ENCODE measurements around the gene TCN1.
A peak's percentile ranks its signal among the peaks of the same experiment; 100 is the strongest.
"Not testable (repeated sequence)": the region's sequence is repeated elsewhere in the genome, so short reads cannot be mapped to it uniquely, and the experiment has no call there.

Gene TCN1, protein sequence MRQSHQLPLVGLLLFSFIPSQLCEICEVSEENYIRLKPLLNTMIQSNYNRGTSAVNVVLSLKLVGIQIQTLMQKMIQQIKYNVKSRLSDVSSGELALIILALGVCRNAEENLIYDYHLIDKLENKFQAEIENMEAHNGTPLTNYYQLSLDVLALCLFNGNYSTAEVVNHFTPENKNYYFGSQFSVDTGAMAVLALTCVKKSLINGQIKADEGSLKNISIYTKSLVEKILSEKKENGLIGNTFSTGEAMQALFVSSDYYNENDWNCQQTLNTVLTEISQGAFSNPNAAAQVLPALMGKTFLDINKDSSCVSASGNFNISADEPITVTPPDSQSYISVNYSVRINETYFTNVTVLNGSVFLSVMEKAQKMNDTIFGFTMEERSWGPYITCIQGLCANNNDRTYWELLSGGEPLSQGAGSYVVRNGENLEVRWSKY

DNA sequence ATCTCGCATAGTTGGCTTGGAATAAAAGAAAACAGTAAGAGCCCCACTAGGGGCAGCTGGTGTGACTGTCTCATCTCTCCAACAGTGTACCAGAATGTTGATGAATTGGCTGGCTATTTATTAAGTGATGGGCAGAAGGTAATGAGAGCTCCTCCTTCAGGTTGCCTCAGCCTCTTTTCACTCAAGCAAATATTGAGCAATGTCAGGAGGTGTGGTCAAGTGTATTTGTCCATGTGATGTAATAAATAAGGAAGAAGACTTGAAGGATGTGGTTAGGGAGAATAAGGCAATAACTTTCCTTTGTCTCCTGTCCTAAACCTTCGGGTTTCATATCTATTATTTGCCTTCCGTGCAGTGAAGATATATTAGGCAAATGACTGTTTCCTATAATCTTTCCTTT, at the start of gene TCN1:
Gene TCN1, minus strand, starts transcription at position 91 of the 400 bp plus-strand sequence. Its CDS starts 17 bp downstream, at position 74.
- DNase-seq: peak; percentile 15

DNA sequence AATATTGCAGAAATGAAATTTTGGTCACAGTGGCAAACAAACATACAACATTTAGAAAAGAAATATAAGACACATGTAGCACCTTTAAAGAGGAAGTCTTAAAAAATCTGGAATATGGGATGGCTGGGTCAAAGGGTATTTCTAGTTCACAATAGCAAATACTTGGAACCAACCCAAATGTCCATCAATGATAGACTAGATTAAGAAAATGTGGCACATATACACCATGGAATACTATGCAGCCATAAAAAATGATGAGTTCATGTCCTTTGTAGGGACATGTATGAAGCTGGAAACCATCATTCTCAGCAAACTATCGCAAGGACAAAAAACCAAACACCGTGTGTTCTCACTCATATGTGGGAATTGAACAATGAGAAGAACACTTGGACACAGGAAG, 37.3 kb upstream of the TCN1 start:
- not testable (repeated sequence) for DNase-seq

DNA sequence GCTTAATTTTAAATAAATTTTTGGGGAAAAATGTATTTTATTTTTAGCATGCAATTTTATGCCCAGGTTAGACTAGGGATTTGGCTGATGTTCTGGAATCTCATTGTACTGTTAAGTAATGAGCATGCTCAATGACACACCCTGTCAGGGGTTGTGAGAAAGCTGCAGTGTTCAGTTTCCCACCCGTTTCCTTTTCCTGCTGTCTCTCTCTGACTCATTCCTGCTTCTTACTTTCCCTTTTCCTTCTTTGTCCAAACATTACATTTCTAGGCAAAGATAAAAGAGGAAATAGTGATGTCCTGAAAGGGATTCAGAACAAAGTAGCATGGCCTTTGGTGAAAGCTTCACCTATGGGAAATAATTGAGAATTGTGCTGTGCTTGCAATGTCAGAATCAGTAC, 35.0 kb upstream of the TCN1 start:
- peak; percentile 68 for DNase-seq

DNA sequence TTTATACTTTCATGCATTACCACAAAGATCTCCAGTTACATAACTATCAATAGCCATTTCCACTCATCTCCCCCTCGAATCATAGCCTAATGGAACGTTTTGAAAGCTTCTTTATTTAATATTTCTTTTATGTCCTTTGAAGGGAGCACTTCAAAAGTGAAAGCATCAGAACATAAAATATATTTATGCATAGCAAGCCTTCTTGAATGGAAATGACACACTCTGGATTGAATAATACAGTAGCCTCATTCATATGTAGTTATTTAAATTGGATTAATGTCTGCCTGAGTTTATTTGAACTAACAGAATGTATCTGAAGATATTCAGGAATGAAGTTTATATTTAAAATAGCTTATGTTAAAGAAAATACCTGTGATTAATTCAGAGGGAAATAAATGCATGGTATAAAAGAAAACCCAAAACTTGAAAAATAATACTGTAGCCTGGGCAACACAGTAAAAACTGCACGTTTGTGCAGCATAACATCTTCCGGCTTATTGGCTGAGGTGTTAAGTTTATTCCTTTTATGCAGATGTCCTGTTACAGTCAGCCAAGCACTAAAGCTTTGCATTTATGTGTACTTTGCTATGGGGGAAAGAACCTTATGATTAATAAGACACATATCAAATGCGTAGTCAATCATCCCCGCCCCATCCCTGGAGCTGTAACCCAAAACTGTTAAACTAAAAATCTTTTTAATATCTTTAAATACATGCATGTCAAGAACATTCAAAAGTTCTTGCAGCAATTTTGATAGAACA, 34.3 kb upstream of the TCN1 start:
- no peak for DNase-seq

DNA sequence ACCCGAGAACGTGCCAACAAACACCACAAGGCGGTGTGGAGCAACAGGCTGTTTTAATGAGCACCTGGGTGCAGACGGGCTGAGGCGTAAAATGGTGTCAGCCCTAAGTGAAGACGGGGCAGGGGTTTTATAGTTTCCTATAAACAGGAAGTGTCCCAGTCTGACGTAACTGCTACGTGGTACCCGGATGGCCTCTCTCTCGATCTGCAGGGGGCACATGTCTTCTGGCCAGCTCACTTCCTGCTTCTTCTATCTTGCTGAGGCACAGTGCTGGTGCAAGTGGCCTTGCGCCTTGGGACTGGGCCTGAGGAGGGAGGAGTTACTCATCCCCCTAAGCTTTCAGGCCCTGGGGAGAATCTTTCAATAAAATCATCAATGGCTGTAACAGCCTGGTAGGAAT, 33.2 kb upstream of the TCN1 start:
- DNase-seq: no peak

DNA sequence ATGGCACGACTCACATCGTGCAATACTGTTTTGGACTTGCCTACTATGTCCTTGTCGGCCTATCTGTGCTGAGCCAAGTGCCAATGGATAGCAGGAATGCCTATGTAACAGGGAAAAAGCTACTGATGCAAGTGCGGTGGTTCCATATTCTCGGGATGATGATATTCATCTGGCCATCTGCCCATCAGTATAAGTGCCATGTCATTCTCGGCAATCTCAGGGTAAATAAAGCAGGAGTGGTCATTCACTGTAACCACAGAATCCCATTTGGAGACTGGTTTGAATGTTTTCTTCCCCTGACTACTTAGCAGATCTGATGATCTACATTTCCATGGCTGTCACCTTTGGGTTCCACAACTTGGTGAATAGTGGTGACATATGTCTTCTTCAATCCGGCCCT, 32.4 kb upstream of the TCN1 start:
- DNase-seq: no peak

DNA sequence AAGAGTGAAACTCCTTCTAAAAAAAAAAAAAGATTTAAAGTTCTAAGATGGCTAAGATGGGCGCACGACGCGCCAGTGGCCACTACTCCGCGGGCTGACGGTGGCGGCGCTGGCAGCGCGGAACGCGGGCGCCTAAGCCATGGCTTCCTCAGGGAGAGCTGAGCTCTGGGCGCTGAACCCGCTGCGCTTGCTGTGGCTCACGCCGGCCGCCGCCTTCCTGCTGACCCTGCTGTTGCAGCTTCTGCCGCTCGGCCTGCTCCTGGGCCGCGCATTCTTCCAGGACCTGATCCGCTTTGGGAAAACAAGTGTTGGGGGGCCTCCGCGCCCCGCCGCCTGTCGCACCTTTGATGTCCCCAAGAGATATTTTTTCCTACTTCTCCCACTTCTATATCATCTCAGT, 31.8 kb upstream of the TCN1 start:
- DNase-seq: no peak

DNA sequence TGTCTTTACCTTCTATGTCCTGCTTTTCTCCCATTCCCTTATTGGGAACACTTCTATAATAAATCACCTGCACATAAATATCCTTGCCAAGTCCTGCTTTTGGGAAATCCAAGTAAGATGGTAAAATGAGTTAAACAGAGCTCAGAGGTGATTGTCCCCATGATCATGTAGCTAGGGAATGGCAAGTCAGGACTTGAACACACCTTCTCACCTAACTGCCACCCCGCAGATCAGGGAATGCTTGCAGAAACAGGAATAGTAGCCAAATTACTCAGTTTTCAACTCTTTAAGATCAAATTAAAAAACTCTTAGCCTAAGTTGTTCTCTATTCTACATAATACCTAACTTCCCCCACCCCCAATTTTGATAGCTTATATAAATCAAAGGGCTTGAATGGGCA, 28.3 kb upstream of the TCN1 start:
- no peak for DNase-seq

DNA sequence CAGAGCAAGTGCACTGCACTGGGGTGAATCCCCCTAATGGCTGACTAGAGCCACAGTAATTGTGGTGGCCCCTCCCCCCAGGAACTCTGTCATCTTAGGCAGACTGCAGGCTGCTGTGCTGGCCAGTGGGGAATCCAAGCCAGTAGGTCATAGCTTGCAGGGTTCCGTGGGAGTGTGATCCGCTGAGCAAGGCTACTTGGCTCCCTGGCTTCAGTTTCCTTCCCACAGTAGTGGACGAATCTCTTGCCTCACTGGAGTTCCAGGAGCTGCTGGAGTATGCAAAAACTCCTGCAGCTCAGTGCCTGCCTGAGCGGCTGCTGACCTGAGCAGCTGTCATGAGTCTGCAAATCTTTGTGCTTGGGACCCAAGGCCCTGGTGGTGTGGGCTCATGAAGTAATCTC, 25.5 kb upstream of the TCN1 start:
- DNase-seq: peak; percentile 3

DNA sequence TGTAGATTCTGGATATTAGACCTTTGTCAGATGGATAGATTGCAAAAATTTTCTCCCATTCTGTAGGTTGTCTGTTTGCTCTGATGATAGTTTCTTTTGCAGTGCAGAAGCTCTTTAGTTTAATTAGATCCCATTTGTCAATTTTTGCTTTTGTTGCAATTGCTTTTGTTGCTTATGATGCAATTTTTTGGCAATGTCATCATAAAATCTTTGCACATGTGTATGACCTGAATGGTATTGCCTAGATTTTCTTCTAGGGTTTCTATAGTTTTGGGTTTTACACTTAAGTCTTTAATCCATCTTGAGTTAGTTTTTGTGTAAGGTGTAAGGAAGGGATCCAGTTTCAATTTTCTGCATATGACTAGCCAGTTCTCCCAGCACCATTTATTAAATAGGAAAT, 20.9 kb upstream of the TCN1 start:
- DNase-seq: not testable (repeated sequence)

DNA sequence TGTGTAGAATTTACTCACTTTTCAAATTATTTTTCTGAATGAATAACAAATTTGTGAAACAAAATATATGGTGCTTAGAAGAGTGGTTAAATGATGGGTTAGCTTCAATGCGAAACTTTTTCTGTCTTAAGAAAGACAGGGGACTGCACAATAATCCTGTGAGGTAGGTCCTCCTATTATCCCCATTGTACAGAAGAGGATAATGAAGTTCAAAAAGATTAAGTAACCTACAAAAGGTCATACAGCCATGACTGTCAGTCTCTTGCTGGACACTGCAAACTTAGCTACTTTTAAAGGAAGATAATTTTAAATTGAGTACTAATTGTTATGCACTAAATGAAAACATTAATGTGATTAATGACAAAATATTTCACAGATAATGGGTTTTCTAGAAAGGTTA, 17.3 kb upstream of the TCN1 start:
- DNase-seq: no peak

DNA sequence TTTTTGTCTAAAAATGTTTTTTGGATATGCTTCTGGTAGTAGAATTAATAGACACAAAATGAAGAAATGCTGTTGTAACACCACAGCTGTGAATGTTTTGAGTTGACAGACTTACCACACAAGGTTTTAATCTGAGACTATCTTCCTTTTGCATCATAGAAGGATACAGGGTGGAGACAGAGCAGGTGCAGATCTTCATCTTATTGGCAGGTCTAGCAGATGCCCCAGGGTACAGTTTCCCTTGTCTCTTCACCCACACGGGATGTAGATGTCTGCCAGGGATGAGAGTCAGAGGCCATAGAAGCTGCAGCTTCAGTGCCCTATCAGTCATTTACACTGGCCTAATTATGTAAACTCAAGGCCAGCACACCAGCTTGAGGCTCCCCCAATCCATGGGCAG, 13.3 kb upstream of the TCN1 start:
- DNase-seq: no peak

DNA sequence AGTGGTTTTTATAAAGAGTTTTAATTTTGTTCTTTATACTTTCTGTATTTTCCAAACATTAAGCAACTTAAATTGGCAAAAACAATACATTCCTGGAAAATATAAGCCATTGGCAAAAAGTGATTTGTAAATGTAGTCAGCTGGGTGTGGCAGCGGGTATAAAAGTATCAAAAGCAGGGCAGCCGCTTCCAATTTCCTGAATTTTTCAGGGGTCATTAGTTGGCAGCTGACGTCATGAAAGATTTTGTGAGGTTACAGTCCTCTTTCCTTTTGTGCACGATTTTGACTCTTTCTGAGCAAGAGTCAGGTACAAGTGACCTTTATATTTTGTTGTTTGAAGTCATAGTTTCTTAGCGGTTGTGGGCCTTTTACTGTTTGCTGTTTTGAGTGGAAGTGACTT, 12.3 kb upstream of the TCN1 start, which contains the start of gene OOSP3:
Gene OOSP3, plus strand, starts transcription at position 208 of the 400 bp plus-strand sequence. Its CDS starts 27 bp downstream, at position 235.
- DNase-seq: no peak

DNA sequence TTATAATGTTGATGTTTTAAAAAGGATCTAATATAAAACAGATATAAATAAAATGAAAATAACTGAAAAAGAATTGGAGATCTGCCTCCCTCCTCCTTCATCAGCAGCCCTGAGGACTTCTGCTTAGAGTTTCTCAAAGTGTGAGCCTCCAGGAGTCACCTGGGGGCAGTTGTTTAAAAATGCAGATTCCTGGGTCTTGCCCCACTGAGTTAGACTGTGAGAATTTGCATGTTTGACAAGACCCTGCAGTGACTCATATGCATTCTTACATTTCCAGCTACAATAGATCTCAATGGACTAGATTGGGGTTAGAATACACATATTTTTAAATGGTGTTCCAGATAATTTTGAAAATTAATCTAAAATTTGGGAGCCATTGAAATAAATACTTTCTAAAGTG, 11.5 kb upstream of the TCN1 start:
- DNase-seq: no peak

DNA sequence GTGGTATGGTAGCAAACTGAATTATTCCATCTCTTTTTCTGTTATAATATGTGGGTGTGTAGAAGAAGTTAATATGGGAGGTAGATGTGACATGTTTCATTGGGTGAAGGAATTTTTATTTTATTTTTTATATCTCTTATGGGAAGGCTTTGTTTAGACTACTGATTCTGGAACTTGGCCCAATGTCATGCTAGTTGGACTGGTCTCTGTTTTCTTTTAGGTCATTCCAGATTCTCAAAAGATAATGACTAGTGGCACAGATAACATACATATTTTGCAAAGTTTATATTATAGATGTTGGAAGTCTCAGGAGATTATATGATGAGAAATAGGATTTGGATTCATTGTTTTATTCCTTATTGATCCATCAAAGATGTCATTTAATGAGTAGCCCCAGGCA, 11.0 kb upstream of the TCN1 start:
- DNase-seq: no peak

DNA sequence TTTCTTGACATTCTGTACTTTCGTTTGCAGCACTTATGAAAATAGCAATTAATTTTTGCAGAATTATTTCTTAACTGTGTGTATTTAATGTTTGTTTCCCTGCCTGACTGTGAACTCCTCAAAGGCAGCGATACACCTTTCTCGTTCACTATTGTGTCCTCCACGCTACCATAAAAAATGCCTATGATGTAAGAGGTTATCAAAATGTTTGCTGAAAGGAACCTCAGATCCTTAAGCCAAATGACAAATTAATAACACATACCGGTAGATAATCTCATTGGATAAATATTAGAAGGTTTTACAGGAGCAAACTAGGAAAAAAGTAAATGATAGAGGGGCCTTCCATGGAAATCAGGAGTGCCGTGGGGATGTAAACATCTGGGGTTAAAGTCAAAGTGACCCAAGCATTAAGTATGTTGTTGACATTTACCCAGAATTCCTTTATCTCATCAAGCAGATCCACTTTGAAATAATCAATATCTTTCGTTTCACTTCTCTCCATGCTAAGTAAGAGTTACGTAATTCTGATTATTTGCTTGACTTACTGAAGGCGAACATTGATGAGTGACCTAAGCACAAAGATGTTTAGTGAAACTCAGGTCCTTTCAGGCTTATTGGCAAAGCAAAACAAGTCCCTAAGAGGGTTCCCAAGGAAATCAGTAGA, 9.7 kb upstream of the TCN1 start:
- no peak for DNase-seq

DNA sequence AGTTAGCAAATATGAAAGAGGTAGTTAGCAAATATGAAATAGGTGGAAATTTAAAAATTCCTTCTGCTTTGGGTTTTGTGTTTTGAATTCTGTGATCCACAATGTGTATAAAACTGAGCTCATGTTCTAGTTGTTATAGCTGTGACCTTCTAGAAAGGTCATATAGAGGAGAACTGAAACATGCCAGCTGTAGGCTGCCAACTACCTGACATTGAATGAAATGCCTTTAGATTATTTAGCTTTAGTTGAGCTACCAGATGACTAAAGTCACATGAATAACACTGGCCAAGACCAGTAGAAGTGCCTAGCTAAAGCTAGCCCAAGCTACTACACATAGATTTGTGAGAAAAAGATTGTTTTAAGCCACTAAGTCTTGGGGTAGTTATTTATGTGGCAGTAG, 5.8 kb upstream of the TCN1 start:
- no peak for DNase-seq

DNA sequence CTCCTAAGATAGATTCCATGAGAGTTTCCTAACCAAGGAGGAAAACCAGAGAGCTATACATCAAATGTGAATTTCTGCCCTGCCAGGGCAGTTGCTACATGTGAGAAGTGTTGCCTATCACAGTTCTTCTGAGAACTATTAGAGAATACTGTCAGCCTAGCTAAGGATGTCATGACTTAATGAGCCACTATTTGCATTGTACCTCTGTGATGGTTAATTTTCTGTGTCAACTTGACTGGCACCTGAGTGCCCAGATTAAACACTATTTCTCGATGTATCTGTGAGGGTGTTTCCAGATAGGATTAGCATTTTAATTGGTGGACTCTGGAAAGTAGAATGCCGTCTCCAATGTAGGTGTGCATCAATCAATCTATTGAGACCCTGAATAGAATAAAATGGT, 1.7 kb upstream of the TCN1 start:
- no peak for DNase-seq

DNA sequence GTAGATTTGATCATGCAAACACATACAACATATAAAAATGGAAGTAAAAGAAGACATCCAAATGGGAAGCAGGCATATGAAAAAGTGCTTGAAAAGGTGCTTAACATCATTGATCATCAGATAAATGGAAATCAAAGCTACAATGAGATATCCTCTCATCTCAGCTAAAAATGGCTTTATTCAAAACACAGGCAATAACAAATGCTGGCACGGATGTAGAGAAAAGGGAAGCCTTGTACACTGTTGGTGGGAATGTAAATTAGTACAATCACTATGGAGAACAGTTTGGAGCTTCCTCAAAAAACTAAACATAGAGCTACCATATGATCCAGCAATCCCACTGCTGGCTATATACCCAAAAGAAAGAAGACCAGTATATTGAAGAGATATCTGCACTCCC, 549 bp upstream of the TCN1 start:
- DNase-seq: no peak

DNA sequence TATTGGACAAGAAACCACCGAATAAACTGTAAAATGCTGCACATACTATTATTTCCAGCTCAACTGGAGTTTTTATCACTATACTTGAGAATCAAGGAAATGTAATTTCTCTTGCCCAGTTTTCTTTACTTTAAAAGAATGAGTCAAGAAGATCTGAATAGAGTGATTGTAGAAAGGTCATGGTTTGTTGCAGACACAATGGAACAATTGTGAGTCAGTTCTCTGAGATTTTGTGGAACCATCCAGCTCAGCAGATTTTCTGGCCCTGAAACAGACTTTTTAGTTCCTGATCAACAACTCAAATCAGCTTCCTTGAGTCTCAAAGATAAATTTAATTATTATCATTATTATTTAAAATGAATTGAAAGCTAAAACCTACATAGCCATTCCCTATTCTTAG, 1.3 kb downstream of the TCN1 start:
- DNase-seq: no peak

DNA sequence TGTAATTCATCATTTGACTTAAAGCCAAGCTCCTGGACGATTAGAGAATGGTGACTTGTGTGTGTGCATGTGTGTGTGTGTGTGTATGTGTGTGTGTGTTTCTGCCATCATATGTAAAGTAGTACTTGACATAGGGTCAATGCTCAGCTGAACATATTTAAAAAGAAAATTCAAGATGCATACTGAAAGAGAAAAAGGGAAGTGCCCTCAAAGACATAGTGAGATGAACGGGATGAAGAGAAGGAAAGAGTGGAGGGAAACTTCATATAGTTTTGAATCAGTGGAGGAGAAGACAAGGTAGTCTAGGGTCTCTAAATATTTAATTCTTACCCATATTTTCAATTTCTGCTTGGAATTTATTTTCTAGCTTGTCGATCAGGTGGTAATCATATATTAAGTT, 4.0 kb downstream of the TCN1 start:
- no peak for DNase-seq

DNA sequence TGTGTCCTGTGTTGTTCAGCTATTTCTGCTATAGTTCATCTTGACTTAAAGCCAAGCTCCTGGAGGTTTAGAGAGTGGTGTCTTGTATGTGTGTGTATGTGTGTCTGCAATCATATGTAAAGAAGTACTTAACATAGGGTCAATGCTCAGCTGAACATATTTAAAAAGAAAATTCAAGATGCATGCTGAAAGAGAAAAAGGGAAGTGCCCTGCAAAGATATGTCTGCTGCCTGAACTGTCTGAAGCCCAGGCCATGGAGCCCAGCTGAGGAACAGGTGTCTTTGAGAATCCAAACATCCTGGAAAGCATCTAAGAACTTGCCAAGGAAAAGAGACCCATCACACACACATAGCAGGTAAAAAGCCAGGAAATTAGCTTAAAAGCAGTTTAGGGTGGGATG, 6.6 kb downstream of the TCN1 start:
- DNase-seq: no peak

Measured in NCI-H226 (cell line).